CD4-positive, alpha-beta T cell treated with Interleukin-15 for 1 hour (primary cell): ENCODE results near the gene ITPR2.

ENCODE experiments used
- DNase-seq: peaks from one replicate; pipeline ENCODE4 v3.0.0-alpha.2; 2020

ITPR2 gene

GRCh38 chr12:26728205-26729050 lies 104.6 kb downstream of the ITPR2 start:
- DNase-seq, result no peak

- no peak for DNase-seq
Measured at GRCh38 chr12:26727482-26728204, 105.4 kb downstream of the ITPR2 start.

- no peak for DNase-seq
Measured at GRCh38 chr12:26726956-26727355, 106.0 kb downstream of the ITPR2 start.

GRCh38 chr12:26725276-26725916 lies 107.6 kb downstream of the ITPR2 start:
- no peak for DNase-seq

GRCh38 chr12:26724309-26724702 lies 108.7 kb downstream of the ITPR2 start:
- no peak for DNase-seq

- DNase-seq, result no peak
Measured at GRCh38 chr12:26723379-26724308, 109.3 kb downstream of the ITPR2 start.

- no peak for DNase-seq
Measured at GRCh38 chr12:26721800-26722199, 111.2 kb downstream of the ITPR2 start.

GRCh38 chr12:26719852-26720251 lies 113.1 kb downstream of the ITPR2 start:
- no peak for DNase-seq

GRCh38 chr12:26717757-26718156 lies 115.2 kb downstream of the ITPR2 start:
- DNase-seq, result no peak

GRCh38 chr12:26715232-26715631 lies 117.8 kb downstream of the ITPR2 start:
- no peak for DNase-seq

- no peak for DNase-seq
Measured at GRCh38 chr12:26713885-26714383, 119.1 kb downstream of the ITPR2 start.

- DNase-seq, result no peak
Measured at GRCh38 chr12:26712892-26713291, 120.1 kb downstream of the ITPR2 start.

GRCh38 chr12:26711569-26711968 lies 121.4 kb downstream of the ITPR2 start:
- no peak for DNase-seq

GRCh38 chr12:26711072-26711471 lies 121.9 kb downstream of the ITPR2 start:
- no peak for DNase-seq

- no peak for DNase-seq
Measured at GRCh38 chr12:26705851-26706250, 127.1 kb downstream of the ITPR2 start.

GRCh38 chr12:26704684-26705460 lies 128.1 kb downstream of the ITPR2 start:
- DNase-seq, result no peak

- no peak for DNase-seq
Measured at GRCh38 chr12:26704214-26704613, 128.8 kb downstream of the ITPR2 start.

- DNase-seq, result no peak
Measured at GRCh38 chr12:26702741-26703140, 130.3 kb downstream of the ITPR2 start.

- DNase-seq, result no peak
Measured at GRCh38 chr12:26701604-26702215, 131.3 kb downstream of the ITPR2 start.

- DNase-seq, result no peak
Measured at GRCh38 chr12:26700430-26700829, 132.6 kb downstream of the ITPR2 start.

GRCh38 chr12:26699237-26699636 lies 133.8 kb downstream of the ITPR2 start:
- no peak for DNase-seq
